ENCODE results near the gene B9D2. TPM values are rescaled to one million over a fixed set of nuclear protein-coding genes. Genes with fewer than 3 reads are reported as not detected.

Gene B9D2
- total RNA-seq, 4 donors from 2014 or later = 1.7 to 3.7 (median 2.5) TPM

- WGBS, 2 donors = 53 to 74% methylated on average over 3 of the region's 3 CpGs
- H3K4me3 ChIP-seq (ENCODE audit: low read depth, poor library complexity, severe bottlenecking) = no peak overlapping the region
- DNase-seq (ENCODE audit: low spot score in 2 of 2) = no peak
- no peak for TF ChIP-seq POLR2A (IDR thresholded peaks at IDR 0.05)
- TF ChIP-seq, protein P1, sequence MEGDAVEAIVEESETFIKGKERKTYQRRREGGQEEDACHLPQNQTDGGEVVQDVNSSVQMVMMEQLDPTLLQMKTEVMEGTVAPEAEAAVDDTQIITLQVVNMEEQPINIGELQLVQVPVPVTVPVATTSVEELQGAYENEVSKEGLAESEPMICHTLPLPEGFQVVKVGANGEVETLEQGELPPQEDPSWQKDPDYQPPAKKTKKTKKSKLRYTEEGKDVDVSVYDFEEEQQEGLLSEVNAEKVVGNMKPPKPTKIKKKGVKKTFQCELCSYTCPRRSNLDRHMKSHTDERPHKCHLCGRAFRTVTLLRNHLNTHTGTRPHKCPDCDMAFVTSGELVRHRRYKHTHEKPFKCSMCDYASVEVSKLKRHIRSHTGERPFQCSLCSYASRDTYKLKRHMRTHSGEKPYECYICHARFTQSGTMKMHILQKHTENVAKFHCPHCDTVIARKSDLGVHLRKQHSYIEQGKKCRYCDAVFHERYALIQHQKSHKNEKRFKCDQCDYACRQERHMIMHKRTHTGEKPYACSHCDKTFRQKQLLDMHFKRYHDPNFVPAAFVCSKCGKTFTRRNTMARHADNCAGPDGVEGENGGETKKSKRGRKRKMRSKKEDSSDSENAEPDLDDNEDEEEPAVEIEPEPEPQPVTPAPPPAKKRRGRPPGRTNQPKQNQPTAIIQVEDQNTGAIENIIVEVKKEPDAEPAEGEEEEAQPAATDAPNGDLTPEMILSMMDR (IDR thresholded peaks at IDR 0.05) = no peak
- intact Hi-C loops (cut with DNase I; ENCODE audit: low total_unique reads) = no loop called here
Measured at GRCh38 chr19:41402010-41402409, 38.1 kb upstream of the B9D2 start.

DNA sequence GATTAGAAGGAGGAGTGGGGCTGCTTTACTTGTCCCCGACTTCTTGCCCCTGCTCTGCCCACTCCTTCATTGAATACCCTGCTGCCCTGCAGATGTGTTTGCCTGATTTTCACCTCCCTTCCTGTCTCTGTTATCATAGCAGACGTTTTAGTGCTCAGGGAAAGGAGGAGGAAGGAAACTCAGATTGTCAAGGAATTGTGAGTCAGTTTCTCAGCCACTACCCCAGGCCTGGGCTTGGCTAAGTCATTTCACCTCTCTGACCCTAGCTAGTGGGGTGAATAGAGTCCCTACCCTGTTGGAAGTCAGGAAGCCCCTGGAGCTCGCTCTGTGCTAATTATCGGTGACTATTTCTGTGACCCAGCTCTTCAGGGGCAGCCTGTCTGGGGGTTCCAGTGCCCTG is 37.5 kb upstream of the B9D2 start:
- TF ChIP-seq, protein P1 (IDR thresholded peaks at IDR 0.05) = no peak
- TF ChIP-seq POLR2A (IDR thresholded peaks at IDR 0.05) = no peak
- WGBS, 2 donors = 65 to 74% methylated on average over 4 of the region's 4 CpGs
- intact Hi-C loops (cut with DNase I; ENCODE audit: low total_unique reads) = no loop called here
- H3K4me3 ChIP-seq (ENCODE audit: low read depth, poor library complexity, severe bottlenecking) = no peak overlapping the region
- no peak for DNase-seq (ENCODE audit: low spot score in 2 of 2)

- TF ChIP-seq POLR2A (IDR thresholded peaks at IDR 0.05) = no peak
- TF ChIP-seq, protein P1 (IDR thresholded peaks at IDR 0.05) = no peak
- no peak for DNase-seq (ENCODE audit: low spot score in 2 of 2)
- H3K4me3 ChIP-seq (ENCODE audit: low read depth, poor library complexity, severe bottlenecking) = no peak overlapping the region
- WGBS, 2 donors = 85 to 89% methylated on average over 2 of the region's 2 CpGs
- intact Hi-C loops (cut with DNase I; ENCODE audit: low total_unique reads) = no loop called here
Measured at GRCh38 chr19:41399525-41399924, 35.6 kb upstream of the B9D2 start.

DNA sequence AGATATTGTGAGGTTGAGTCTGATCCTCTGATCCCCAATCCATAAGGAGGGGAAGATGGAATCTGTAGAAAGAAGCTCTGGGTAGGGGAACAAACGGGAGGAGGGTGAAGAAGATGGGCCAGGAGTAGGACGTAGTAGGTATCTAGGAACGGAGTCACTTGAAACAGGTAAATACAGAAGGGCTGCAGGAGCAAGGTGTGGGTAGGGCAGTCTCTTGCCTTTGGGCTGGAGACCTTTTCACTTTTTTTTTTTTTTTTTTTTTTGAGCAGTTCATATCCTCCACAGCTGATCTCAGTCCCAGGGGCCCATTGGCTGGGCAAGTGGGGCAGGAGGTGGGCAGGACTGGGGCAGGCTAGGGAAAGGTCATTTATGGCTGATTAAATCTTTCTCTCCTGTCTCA is 35.1 kb upstream of the B9D2 start:
- no peak for TF ChIP-seq POLR2A (IDR thresholded peaks at IDR 0.05)
- TF ChIP-seq, protein P1 (IDR thresholded peaks at IDR 0.05) = no peak
- no peak for DNase-seq (ENCODE audit: low spot score in 2 of 2)
- WGBS, 2 donors = 80 to 81% methylated on average over 3 of the region's 3 CpGs
- intact Hi-C loops (cut with DNase I; ENCODE audit: low total_unique reads) = no loop called here
- H3K4me3 ChIP-seq (ENCODE audit: low read depth, poor library complexity, severe bottlenecking) = no peak overlapping the region

GRCh38 chr19:41398598-41398997 is 34.6 kb upstream of the B9D2 start:
- H3K4me3 ChIP-seq (ENCODE audit: low read depth, poor library complexity, severe bottlenecking) = no peak overlapping the region
- intact Hi-C loops (cut with DNase I; ENCODE audit: low total_unique reads) = no loop called here
- 45 to 52% methylated on average over 3 of the region's 3 CpGs for WGBS, 2 donors
- DNase-seq (ENCODE audit: low spot score in 2 of 2) = no peak
- TF ChIP-seq, protein P1 (IDR thresholded peaks at IDR 0.05) = no peak
- TF ChIP-seq POLR2A (IDR thresholded peaks at IDR 0.05) = no peak

- intact Hi-C loops (cut with DNase I; ENCODE audit: low total_unique reads) = no loop called here
- H3K4me3 ChIP-seq (ENCODE audit: low read depth, poor library complexity, severe bottlenecking) = peak overlapping the region; percentile 98
- TF ChIP-seq, protein P1 (IDR thresholded peaks at IDR 0.05) = no peak
- no peak for TF ChIP-seq POLR2A (IDR thresholded peaks at IDR 0.05)
- 1 to 2% methylated on average over 5 of the region's 5 CpGs for WGBS, 2 donors
- DNase-seq (ENCODE audit: low spot score in 2 of 2) = no peak
Measured at GRCh38 chr19:41398050-41398418, 34.1 kb upstream of the B9D2 start.
